ENCODE results near the gene NANOS2. TPM values are rescaled to one million over a fixed set of nuclear protein-coding genes. Genes with fewer than 3 reads are reported as not detected.
A peak's percentile ranks its signal among the peaks of the same experiment; 100 is the strongest.

NANOS2 gene
- total RNA-seq, 1 experiment from 2014 or later, result not detected

- Histone ChIP-seq H4K20me1 (ENCODE audit: low read length) (no peaks in the 10 kb centered on the region), H3K4me2 (ENCODE audit: low read length) (no peak overlapping the region), H3K27me3 (ENCODE audit: low read length) (no peaks in the 10 kb centered on the region), H3K79me2 (ENCODE audit: low read length) (no peaks in the 10 kb centered on the region), H2AFZ (ENCODE audit: low read length) (no peak overlapping the region), H3K4me1 (ENCODE audit: insufficient read depth, low read length) (peaks cover 25% of the 10 kb centered on the region), H3K27ac (ENCODE audit: low read length) (no peak overlapping the region), H3K9ac (ENCODE audit: low read length) (no peak overlapping the region), H3K4me3 (ENCODE audit: low read length) (no peak overlapping the region), H3F3A (ENCODE audit: low read length, unreplicated experiment) (no peaks in the 10 kb centered on the region), H3K9me2 (replicated peaks; ENCODE audit: low read length) (no peaks in the 10 kb centered on the region), H3K9me3 (ENCODE audit: low read length) (no peaks in the 10 kb centered on the region), H3K36me3 (ENCODE audit: low read depth, low read length) (no peaks in the 10 kb centered on the region)
- ChIA-PET CTCF (no interaction called here), POLR2A (ENCODE audit: unreplicated experiment) (no interaction called here)
- intact Hi-C loops (cut with micrococcal nuclease), result no loop called here
- TF ChIP-seq CTCF (conservative IDR thresholded peaks at IDR 0.05; ENCODE audit: low read depth, low read length), result no peak
- no peak for TF ChIP-seq EZH2phosphoT487 (IDR thresholded peaks at IDR 0.05; ENCODE audit: borderline replicate concordance, low read length)
- no peak for TF ChIP-seq EZH2 (IDR thresholded peaks at IDR 0.05; ENCODE audit: low read length, unreplicated experiment)
- DNase-seq (no peak), ATAC-seq (no peak)
- no TSS peak for BruUV-seq (replicated peaks)
Observed at GRCh38 chr19:45954156-45954555, 39.6 kb upstream of the NANOS2 start.

- no peaks in the 10 kb centered on the region for H3K79me2 ChIP-seq (ENCODE audit: low read length)
- ATAC-seq (no peak), DNase-seq (peak; percentile 29)
- H3K4me2 ChIP-seq (ENCODE audit: low read length), result no peak overlapping the region
- H3F3A ChIP-seq (ENCODE audit: low read length, unreplicated experiment), result no peaks in the 10 kb centered on the region
- no peaks in the 10 kb centered on the region for H4K20me1 ChIP-seq (ENCODE audit: low read length)
- no peaks in the 10 kb centered on the region for H3K36me3 ChIP-seq (ENCODE audit: low read depth, low read length)
- no peaks in the 10 kb centered on the region for H3K27me3 ChIP-seq (ENCODE audit: low read length)
- H3K27ac ChIP-seq (ENCODE audit: low read length), result no peak overlapping the region
- intact Hi-C loops (cut with micrococcal nuclease), result no loop called here
- no peak overlapping the region for H3K4me3 ChIP-seq (ENCODE audit: low read length)
- H2AFZ ChIP-seq (ENCODE audit: low read length), result no peak overlapping the region
- CTCF ChIA-PET, result no interaction called here
- peaks cover 20% of the 10 kb centered on the region for H3K4me1 ChIP-seq (ENCODE audit: insufficient read depth, low read length)
- no TSS peak for BruUV-seq (replicated peaks)
- POLR2A ChIA-PET (ENCODE audit: unreplicated experiment), result no interaction called here
- H3K9me2 ChIP-seq (replicated peaks; ENCODE audit: low read length), result no peaks in the 10 kb centered on the region
- TF ChIP-seq EZH2 (IDR thresholded peaks at IDR 0.05; ENCODE audit: low read length, unreplicated experiment) (no peak), CTCF (conservative IDR thresholded peaks at IDR 0.05; ENCODE audit: low read depth, low read length) (no peak), EZH2phosphoT487 (IDR thresholded peaks at IDR 0.05; ENCODE audit: borderline replicate concordance, low read length) (no peak)
- no peak overlapping the region for H3K9ac ChIP-seq (ENCODE audit: low read length)
- H3K9me3 ChIP-seq (ENCODE audit: low read length), result no peaks in the 10 kb centered on the region
Observed at GRCh38 chr19:45953676-45954075, 39.1 kb upstream of the NANOS2 start.

DNA sequence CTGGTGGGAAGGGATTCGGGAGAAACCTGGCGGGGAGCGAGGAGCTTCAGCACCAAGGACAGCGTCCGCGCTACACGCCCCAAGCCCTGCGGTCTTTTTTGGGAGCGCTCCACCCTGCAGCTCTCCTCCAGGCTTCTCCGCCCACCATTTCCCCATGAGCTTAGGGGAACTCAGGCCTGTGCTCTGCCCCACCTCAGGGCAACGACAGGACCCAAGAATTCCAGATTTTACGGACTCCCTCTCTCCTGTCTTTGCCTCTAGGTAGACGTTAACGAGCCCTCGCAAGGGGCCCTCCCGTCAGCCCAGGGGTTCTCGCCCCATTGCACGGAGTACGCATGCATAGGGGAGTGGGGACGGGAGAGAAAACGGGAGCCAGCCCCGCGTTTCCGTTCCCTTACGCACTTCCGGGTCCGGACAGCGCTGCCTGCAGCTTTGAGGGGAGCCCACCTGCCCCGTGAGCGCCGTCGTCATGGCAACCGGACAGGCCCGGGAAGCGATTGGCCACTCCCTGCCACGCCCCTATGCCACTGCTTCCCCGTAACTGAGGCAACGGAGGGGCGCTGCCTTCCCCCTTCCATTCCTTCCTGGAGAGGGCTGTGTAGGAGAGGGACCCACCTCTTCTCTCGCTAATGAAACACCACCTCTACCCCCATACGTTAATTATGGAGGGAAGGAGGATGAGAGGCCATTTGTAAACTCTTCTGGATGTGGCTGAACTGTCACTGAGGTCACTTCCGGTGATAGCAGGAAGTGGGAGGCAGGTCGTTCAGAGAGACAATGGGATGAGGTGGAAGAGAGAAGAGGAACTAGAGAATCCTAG, 38.3 kb upstream of the NANOS2 start:
- Histone ChIP-seq H3K4me1 (ENCODE audit: insufficient read depth, low read length) (peaks cover 17% of the 10 kb centered on the region), H3K9me3 (ENCODE audit: low read length) (no peaks in the 10 kb centered on the region), H4K20me1 (ENCODE audit: low read length) (no peaks in the 10 kb centered on the region), H3K79me2 (ENCODE audit: low read length) (no peaks in the 10 kb centered on the region), H3K27ac (ENCODE audit: low read length) (no peak overlapping the region), H3K27me3 (ENCODE audit: low read length) (no peaks in the 10 kb centered on the region), H3K36me3 (ENCODE audit: low read depth, low read length) (no peaks in the 10 kb centered on the region), H3K9ac (ENCODE audit: low read length) (no peak overlapping the region), H3K9me2 (replicated peaks; ENCODE audit: low read length) (no peaks in the 10 kb centered on the region), H2AFZ (ENCODE audit: low read length) (no peak overlapping the region; the same call in 1 of the 2 replicates), H3K4me2 (ENCODE audit: low read length) (no peak overlapping the region), H3K4me3 (ENCODE audit: low read length) (no peak overlapping the region), H3F3A (ENCODE audit: low read length, unreplicated experiment) (no peaks in the 10 kb centered on the region)
- ATAC-seq, result 0 out of 2 replicates have a peak, but pooled peaks have one; percentile 17
- no TSS peak for BruUV-seq (replicated peaks)
- DNase-seq, result peak; percentile 42
- intact Hi-C loops (cut with micrococcal nuclease), result no loop called here
- ChIA-PET CTCF (no interaction called here), POLR2A (ENCODE audit: unreplicated experiment) (no interaction called here)
- no peak for TF ChIP-seq CTCF (conservative IDR thresholded peaks at IDR 0.05; ENCODE audit: low read depth, low read length)
